K562 (cell line): ENCODE results near the gene MOSPD3. TPM values are rescaled to one million over a fixed set of nuclear protein-coding genes. Genes with fewer than 3 reads are reported as not detected.
A peak's percentile ranks its signal among the peaks of the same experiment; 100 is the strongest.

Experiments
- CCNT2 ChIP-seq: IDR thresholded peaks from 2 replicates; pipeline ENCODE4 v1.6.1; 2011; ENCODE audit warnings: borderline replicate concordance, low read depth, mild to moderate bottlenecking, moderate library complexity, mixed read lengths, low read length; ENCODE audit not compliant: insufficient read length; ENCODE audit errors: extremely low read depth
- EP400 ChIP-seq: fragments of 450-650 bp; IDR thresholded peaks from 2 replicates; pipeline ENCODE4 v1.6.1; 2017; ENCODE audit warnings: antibody characterized with exemption, mild to moderate bottlenecking, moderate library complexity
- ERF ChIP-seq: fragments of 450-650 bp; formaldehyde crosslinking; IDR thresholded peaks from 2 replicates; pipeline ENCODE4 v1.4.0; 2020; ENCODE audit warnings: mild to moderate bottlenecking, mixed read lengths
- FIP1L1 ChIP-seq: fragments of 200-400 bp; formaldehyde crosslinking; IDR thresholded peaks from 2 replicates; pipeline ENCODE4 v1.6.1; 2018; ENCODE audit warnings: mild to moderate bottlenecking, low read depth, low read length; ENCODE audit not compliant: poor library complexity, severe bottlenecking
- HCFC1 ChIP-seq: IDR thresholded peaks from 2 replicates; pipeline ENCODE4 v1.6.1; 2012; ENCODE audit warnings: low read depth, low read length, improper control_type of control experiment
- HES1 ChIP-seq: fragments of 450-650 bp; IDR thresholded peaks from 2 replicates; pipeline ENCODE4 v1.6.1; 2016; ENCODE audit warnings: low read depth, mild to moderate bottlenecking, moderate library complexity
- JUN ChIP-seq, 2 experiments: sonication (generic) in 1 of 2; formaldehyde crosslinking in 1 of 2; IDR thresholded peaks; 2 replicates each; pipeline versions ENCODE4 v1.6.1 to v1.8.0; 2012 to 2022; ENCODE audit warnings: borderline replicate concordance in 2 of 2, mild to moderate bottlenecking in 2 of 2, improper control_type of control experiment in 1 of 2, low read depth in 1 of 2, low read length in 1 of 2, missing genetic modification reagents in 1 of 2
- KAT7 ChIP-seq: sonication (generic); formaldehyde crosslinking; IDR thresholded peaks from 2 replicates; pipeline ENCODE4 v1.8.0; 2022; ENCODE audit warnings: missing genetic modification reagents, mild to moderate bottlenecking, borderline replicate concordance
- NBN ChIP-seq: fragments of 450-650 bp; IDR thresholded peaks from 2 replicates; pipeline ENCODE4 v1.6.1; 2016; ENCODE audit warnings: low read depth, mild to moderate bottlenecking
- NEUROD1 ChIP-seq: fragments of 150-350 bp; IDR thresholded peaks from 2 replicates; pipeline ENCODE4 v1.6.1; 2014; ENCODE audit warnings: borderline replicate concordance, low read length, low read depth; ENCODE audit not compliant: partially characterized antibody
- NFYB ChIP-seq: IDR thresholded peaks from 2 replicates; pipeline ENCODE4 v1.6.1; 2011; ENCODE audit warnings: mild to moderate bottlenecking, moderate library complexity; ENCODE audit not compliant: insufficient read length; ENCODE audit errors: extremely low read depth
- PML ChIP-seq: IDR thresholded peaks from 2 replicates; pipeline ENCODE4 v1.6.1; 2012; ENCODE audit warnings: low read length, inconsistent platforms
- POLR2A ChIP-seq: fragments of 450-650 bp; conservative IDR thresholded peaks from 2 replicates; pipeline ENCODE4 v1.6.1; 2016
- RBM39 ChIP-seq: fragments of 200-400 bp; formaldehyde crosslinking; optimal IDR thresholded peaks from 2 replicates; pipeline ENCODE3; 2018; ENCODE audit warnings: low read depth, low read length
- RFX1 ChIP-seq: fragments of 450-650 bp; IDR thresholded peaks from 2 replicates; pipeline ENCODE4 v1.6.1; 2016; ENCODE audit warnings: mild to moderate bottlenecking, moderate library complexity
- RFX5 ChIP-seq: IDR thresholded peaks from 2 replicates; pipeline ENCODE4 v1.6.1; 2011; ENCODE audit warnings: low read depth, mild to moderate bottlenecking, improper control_type of control experiment, low read length
- SP2 ChIP-seq: IDR thresholded peaks from 2 replicates; pipeline ENCODE4 v1.6.1; 2011; ENCODE audit warnings: mild to moderate bottlenecking, low read depth, low read length, moderate library complexity; ENCODE audit not compliant: poor library complexity, severe bottlenecking; ENCODE audit errors: extremely low read depth
- SRSF9 ChIP-seq: fragments of 200-400 bp; formaldehyde crosslinking; IDR thresholded peaks from 2 replicates; pipeline ENCODE4 v1.6.1; 2017; ENCODE audit warnings: low read depth, low read length, borderline replicate concordance
- TEAD1 ChIP-seq, 2 experiments: fragments of 450-650 bp in 1 of 2; sonication (generic) in 1 of 2; formaldehyde crosslinking; IDR thresholded peaks; 2 replicates each; pipeline versions ENCODE4 v1.4.0 to v1.8.0; 2020 to 2022; ENCODE audit warnings: mild to moderate bottlenecking in 2 of 2, missing genetic modification reagents in 1 of 2
- ZBTB17 ChIP-seq: fragments of 450-650 bp; formaldehyde crosslinking; IDR thresholded peaks from 2 replicates; pipeline ENCODE4 v1.4.0; 2020; ENCODE audit warnings: mild to moderate bottlenecking
- ZKSCAN8 ChIP-seq: fragments of 200-800 bp; sonication (Bioruptor generic); IDR thresholded peaks from 2 replicates; pipeline ENCODE4 v1.6.1; 2016; ENCODE audit warnings: missing genetic modification characterization, missing compliant biosample characterization
- ZNF512 ChIP-seq: IDR thresholded peaks from 2 replicates; pipeline ENCODE4 v1.6.1; 2016; ENCODE audit warnings: missing genetic modification characterization, missing compliant biosample characterization
- ZNF639 ChIP-seq, 2 experiments: fragments of 200-800 bp in 1 of 2; sonication (Bioruptor generic) in 1 of 2; sonication (generic) in 1 of 2; formaldehyde crosslinking in 1 of 2; IDR thresholded peaks in 1 of 2; conservative IDR thresholded peaks in 1 of 2; 2 replicates each; pipeline versions ENCODE4 v1.5.0 to v1.6.1; 2016 to 2020; ENCODE audit warnings: missing compliant biosample characterization in 1 of 2, missing genetic modification characterization in 1 of 2, missing genetic modification reagents in 1 of 2
- polyA plus RNA-seq, 8 experiments: library from polyadenylated mRNA; depleted of rRNA in 4 of 8; stranded (reverse) in 5 of 8; unstranded in 3 of 8; fragments of >200 nt; fragmentation: Nextera tagmentation in 2 of 8; fragmentation: Illumina TruSeq in 1 of 8; extraction: Ambion mirVana in 2 of 8; extraction: Trizol in 1 of 8; gene quantifications; 2 replicates each; pipeline versions ENCODE4 v1.2.1 to v1.2.3, GENCODE V29; 2011 to 2014; ENCODE audit warnings: inconsistent platforms in 1 of 8, missing spikeins in 1 of 8
- total RNA-seq, 7 experiments: library from RNA; depleted of rRNA in 6 of 7; stranded (reverse); fragments of >200 nt in 6 of 7; fragmentation: Illumina TruSeq in 2 of 7; extraction: Trizol in 2 of 7; gene quantifications; 2 replicates each; pipeline versions ENCODE4 v1.2.1 to v1.2.3, GENCODE V29; 2011 to 2021; ENCODE audit warnings: low replicate concordance in 1 of 7

MOSPD3 gene
- total and polyA plus RNA-seq, 9 of the 15 experiments (the other 6 are each of a cell fraction or from before 2014, with no cell fraction given), result 1.4 to 32.1 (median 7.3) TPM

- TF ChIP-seq ZNF639 (CRISPR knock-in tag; conservative IDR thresholded peaks at IDR 0.05 in 1 of 2, IDR thresholded peaks at IDR 0.05 in 1 of 2), result 0 out of 4 replicates have a peak, but pooled peaks of 1 of the 2 experiments have one; percentile 2
- peak; percentile 41 for TF ChIP-seq HCFC1
- peak; percentile 79; the same call in 1 of the 2 replicates for TF ChIP-seq PML
- no peak; the same call in 1 of the 2 replicates for TF ChIP-seq RFX1
- TF ChIP-seq NBN, result peak; percentile 63
- TF ChIP-seq KAT7, result no peak; the same call in 1 of the 2 replicates
- TF ChIP-seq ERF (CRISPR knock-in tag), result 0 out of 2 replicates have a peak, but pooled peaks have one; percentile 16
- peak; percentile 60 for TF ChIP-seq SP2
- peak; percentile 51 for TF ChIP-seq FIP1L1
- peak; percentile 80 for TF ChIP-seq RFX5
- TF ChIP-seq NEUROD1, result peak; percentile 20
- 0 out of 2 replicates have a peak, but pooled peaks have one; percentile 8 for TF ChIP-seq HES1
- no peak for TF ChIP-seq ZKSCAN8 (CRISPR knock-in tag)
- TF ChIP-seq SRSF9, result no peak
- TF ChIP-seq POLR2A, result peak; percentile 97
- peak; percentile 97 for TF ChIP-seq NFYB
- TF ChIP-seq TEAD1 (CRISPR knock-in tag; IDR thresholded peaks at IDR 0.05), result peak in 1 of 2 experiments; percentile 19; a peak in 1 of 4 replicates
- TF ChIP-seq CCNT2, result peak; percentile 91
- TF ChIP-seq RBM39, result no peak
- TF ChIP-seq JUN (IDR thresholded peaks at IDR 0.05; ENCODE audit: borderline replicate concordance, low read depth, low read length), result peak; percentile 62; the same call in 1 of the 2 replicates
- TF ChIP-seq JUN (CRISPR knock-in tag; IDR thresholded peaks at IDR 0.05; ENCODE audit: borderline replicate concordance), result no peak
- TF ChIP-seq EP400, result peak; percentile 88
- TF ChIP-seq ZBTB17, result no peak
- TF ChIP-seq ZNF512 (tag), result no peak
Measured at GRCh38 chr7:100611983-100612729, at the start of gene MOSPD3 (continued).
